D721Med (cell line): ENCODE results near the gene RIBC1.
A peak's percentile ranks its signal among the peaks of the same experiment; 100 is the strongest.

ENCODE experiments used
- DNase-seq: peaks from one replicate; pipeline ENCODE4 v3.0.0; 2011; ENCODE audit warnings: low spot score; ENCODE audit not compliant: insufficient read length
- FAIRE-seq: peaks from 2 replicates; lab custom pipeline; 2011; peaks lifted over from hg19 to GRCh38; lab: Jason Lieb, UNC
- CTCF ChIP-seq: IDR thresholded peaks from 2 replicates; pipeline ENCODE4 v1.5.1; 2012; ENCODE audit warnings: mild to moderate bottlenecking, control low read depth; ENCODE audit not compliant: insufficient read depth; ENCODE audit errors: missing control alignments

RIBC1 gene

GRCh38 chrX:53421125-53421524 lies 1.5 kb upstream of the RIBC1 start:
- FAIRE-seq (no peak), DNase-seq (no peak)
- no peak for TF ChIP-seq CTCF

- no peak for FAIRE-seq
- TF ChIP-seq CTCF, result no peak
- DNase-seq, result no peak
These were observed 944 bp upstream of the RIBC1 start for GRCh38 chrX:53421772-53422085.

GRCh38 chrX:53422086-53422860 lies 400 bp upstream of the RIBC1 start, which contains the start of gene SMC1A:
Gene SMC1A (minus strand): TSS chrX:53422654. CDS start chrX:53422600, 54 bp downstream.
- TF ChIP-seq CTCF, result no peak
- DNase-seq (peak; percentile 42), FAIRE-seq (no peak)

- DNase-seq, result no peak
- FAIRE-seq, result no peak
- TF ChIP-seq CTCF, result no peak
These were observed 7.1 kb downstream of the RIBC1 start for GRCh38 chrX:53429755-53430154.

GRCh38 chrX:53430231-53430630 lies 7.6 kb downstream of the RIBC1 start:
- TF ChIP-seq CTCF, result no peak
- DNase-seq, result no peak
- FAIRE-seq, result no peak

- peak; percentile 35 for FAIRE-seq
- no peak for TF ChIP-seq CTCF
- peak; percentile 72 for DNase-seq
These were observed 11.3 kb downstream of the RIBC1 start, which contains the start of gene HSD17B10 for GRCh38 chrX:53433651-53434639. Gene HSD17B10 (minus strand): TSS chrX:53434370. CDS start chrX:53434345, 25 bp downstream.

GRCh38 chrX:53435997-53436396 lies 13.3 kb downstream of the RIBC1 start:
- TF ChIP-seq CTCF, result peak; percentile 58
- DNase-seq (no peak), FAIRE-seq (peak; percentile 58)
